ENCODE data around the gene CAP1.
A peak's percentile ranks its signal among the peaks of the same experiment; 100 is the strongest.

The CAP1 gene

GRCh38 chr1:40040511-40041465, at the start of gene CAP1:
TSS of gene CAP1 (plus strand) at chr1:40040729. CDS start at chr1:40059347, 18,618 bp downstream.
- peak; percentile 97 for DNase-seq (ENCODE audit: low spot score)
- TF ChIP-seq CTCF (IDR thresholded peaks at IDR 0.05; ENCODE audit: extremely low read depth, missing control alignments), result no peak

- DNase-seq (ENCODE audit: low spot score), result no peak
These were observed 48.3 kb upstream of the CAP1 start for GRCh38 chr1:39992234-39992633.

GRCh38 chr1:39992888-39993287, 47.6 kb upstream of the CAP1 start:
- no peak for TF ChIP-seq CTCF (IDR thresholded peaks at IDR 0.05; ENCODE audit: extremely low read depth, missing control alignments)
- DNase-seq (ENCODE audit: low spot score), result no peak

More at GRCh38 chr1:39992234-39992633, 48.3 kb upstream of the CAP1 start:
- TF ChIP-seq CTCF (IDR thresholded peaks at IDR 0.05; ENCODE audit: extremely low read depth, missing control alignments), result no peak

GRCh38 chr1:39995973-39996393, 44.5 kb upstream of the CAP1 start:
- DNase-seq (ENCODE audit: low spot score), result peak; percentile 81
- no peak for TF ChIP-seq CTCF (IDR thresholded peaks at IDR 0.05; ENCODE audit: extremely low read depth, missing control alignments)

GRCh38 chr1:39996396-39997004, 44.0 kb upstream of the CAP1 start:
- no peak for DNase-seq (ENCODE audit: low spot score)

GRCh38 chr1:40001456-40001855, 39.1 kb upstream of the CAP1 start:
- no peak for DNase-seq (ENCODE audit: low spot score)

More at GRCh38 chr1:39996396-39997004, 44.0 kb upstream of the CAP1 start:
- TF ChIP-seq CTCF (IDR thresholded peaks at IDR 0.05; ENCODE audit: extremely low read depth, missing control alignments), result no peak

More at GRCh38 chr1:40001456-40001855, 39.1 kb upstream of the CAP1 start:
- no peak for TF ChIP-seq CTCF (IDR thresholded peaks at IDR 0.05; ENCODE audit: extremely low read depth, missing control alignments)

Measured in GM20000 (cell line).